ENCODE measurements around the gene FBXO46.
A peak's percentile ranks its signal among the peaks of the same experiment; 100 is the strongest.

Gene FBXO46, protein sequence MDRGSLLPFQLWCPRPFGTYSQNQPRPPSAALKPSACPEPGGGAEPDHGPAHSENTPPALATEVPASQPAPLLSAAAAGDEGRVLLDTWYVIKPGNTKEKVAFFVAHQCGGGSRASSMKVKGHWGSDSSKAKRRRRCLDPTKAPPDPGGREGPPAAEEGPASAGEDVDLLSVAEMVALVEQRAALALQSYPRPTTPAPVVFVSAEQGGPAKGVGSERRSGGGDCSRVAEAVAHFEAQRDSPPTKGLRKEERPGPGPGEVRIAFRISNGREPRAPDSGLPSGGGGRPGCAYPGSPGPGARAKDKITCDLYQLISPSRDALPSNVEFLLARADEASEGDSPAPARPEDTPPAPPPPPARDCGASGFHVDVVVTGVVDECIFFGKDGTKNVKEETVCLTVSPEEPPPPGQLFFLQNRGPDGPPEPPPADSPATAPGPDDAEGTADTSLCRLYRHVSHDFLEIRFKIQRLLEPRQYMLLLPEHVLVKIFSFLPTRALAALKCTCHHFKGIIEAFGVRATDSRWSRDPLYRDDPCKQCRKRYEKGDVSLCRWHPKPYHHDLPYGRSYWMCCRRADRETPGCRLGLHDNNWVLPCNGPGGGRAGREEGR

DNA sequence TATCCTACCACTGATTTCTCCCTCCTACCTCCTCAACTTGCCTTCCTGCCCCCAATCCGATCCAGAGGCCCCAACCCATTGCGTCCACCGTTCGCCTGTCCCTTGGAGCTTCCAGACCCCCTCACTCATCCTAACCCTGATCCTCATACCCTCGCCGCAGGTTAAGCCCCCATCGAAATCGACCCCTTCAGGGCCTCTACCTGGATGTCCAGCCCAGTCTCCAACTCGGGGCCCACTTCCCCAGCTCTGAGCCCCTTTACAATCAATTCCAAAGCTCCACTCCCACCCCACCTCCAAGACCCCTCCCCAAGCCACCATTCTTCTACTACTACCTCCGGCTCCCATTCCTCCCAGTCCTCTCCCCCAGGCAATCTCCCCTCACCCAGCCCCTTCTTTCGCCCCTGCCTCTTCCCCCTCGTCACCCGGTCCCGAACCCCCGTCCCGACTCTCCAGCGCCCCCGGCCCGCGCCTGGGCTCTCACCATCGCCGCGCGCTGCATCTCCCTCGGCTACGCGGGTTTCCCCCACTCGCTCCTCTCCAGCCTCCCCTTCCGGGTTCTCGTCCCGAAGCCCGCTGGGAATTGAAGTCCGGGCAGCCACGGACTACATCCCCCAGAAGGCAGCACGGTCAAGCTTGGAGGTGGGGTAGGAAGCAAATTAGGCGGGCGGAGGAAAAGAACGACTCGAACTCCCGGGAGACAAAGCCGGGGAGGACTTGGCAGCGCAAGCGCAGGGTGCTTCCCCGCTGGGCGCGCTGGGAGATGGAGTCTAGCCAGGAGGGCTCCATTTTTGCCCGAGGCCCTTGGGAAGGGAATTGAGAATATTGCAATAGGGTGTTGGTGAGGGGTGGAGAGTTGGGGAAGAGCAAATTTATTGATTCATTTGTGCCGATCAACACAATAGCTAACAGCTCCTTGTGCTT is at the start of gene FBXO46:
FBXO46 (minus strand) TSS at position 529 of the 921 bp plus-strand sequence. CDS start 17,401 bp downstream, outside the sequence.
- peak; percentile 88 to 91 for DNase-seq (ENCODE audit: low read depth in 2 of 2)

DNA sequence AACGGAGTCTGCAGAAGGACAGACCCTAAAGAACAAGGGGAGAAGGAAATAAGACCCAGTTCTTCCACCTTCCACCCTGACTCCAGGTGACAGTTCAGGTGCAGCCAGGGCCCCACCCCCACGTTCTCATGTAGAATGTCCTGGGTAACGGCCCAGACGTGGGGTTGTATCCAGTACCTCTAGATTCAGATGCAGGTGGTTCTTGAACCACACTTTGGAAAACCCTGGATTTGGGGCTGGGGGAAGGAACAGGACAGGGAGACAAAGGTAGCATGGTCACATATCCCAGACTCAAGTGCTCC is 49.4 kb upstream of the FBXO46 start:
- DNase-seq (ENCODE audit: low read depth in 2 of 2), result no peak

DNA sequence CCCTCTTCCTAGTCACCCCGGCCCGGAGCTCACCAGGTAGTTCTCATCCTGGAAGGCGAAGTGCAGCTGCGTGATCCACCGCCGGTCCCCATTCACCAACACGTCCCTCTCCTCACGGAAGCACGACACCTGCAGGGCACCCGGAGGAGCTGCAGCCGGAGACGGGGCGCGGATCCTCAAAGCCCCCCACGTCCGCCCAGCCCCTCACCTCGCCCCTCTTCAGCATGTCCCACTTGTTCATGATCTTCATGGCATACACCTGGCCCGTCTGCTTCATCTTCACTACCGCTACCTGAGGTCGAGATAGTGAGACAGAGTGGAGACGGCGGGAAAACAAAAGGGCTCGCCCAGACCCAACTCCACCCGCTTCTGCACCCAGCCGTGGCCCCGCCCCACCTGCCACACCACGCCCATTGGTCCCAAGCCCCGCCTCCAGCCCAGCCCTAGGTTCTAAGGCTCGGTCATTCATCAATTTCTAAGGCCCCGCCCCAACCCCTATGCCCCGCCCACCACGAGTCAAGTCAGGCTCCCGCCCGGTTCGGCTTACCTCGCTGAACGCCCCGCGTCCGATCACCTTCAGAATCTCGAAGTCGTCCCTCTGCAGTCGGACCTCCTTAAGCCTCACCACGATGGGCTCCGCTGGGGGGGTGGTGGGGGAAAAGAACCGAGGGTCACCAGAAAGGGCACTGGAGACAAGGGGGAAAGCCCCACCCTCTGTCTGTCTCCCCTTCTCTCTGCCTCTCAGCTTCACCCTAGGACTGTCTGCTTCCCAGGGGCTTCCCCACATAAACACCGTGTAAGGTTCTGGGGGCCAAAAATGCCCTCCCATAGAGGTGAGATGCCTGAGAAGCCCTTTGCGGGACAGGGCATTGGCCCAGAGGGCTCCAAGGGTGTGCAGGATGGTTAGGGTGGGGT is 48.8 kb upstream of the FBXO46 start:
- DNase-seq (ENCODE audit: low read depth in 2 of 2), result peak; percentile 86 to 97

DNA sequence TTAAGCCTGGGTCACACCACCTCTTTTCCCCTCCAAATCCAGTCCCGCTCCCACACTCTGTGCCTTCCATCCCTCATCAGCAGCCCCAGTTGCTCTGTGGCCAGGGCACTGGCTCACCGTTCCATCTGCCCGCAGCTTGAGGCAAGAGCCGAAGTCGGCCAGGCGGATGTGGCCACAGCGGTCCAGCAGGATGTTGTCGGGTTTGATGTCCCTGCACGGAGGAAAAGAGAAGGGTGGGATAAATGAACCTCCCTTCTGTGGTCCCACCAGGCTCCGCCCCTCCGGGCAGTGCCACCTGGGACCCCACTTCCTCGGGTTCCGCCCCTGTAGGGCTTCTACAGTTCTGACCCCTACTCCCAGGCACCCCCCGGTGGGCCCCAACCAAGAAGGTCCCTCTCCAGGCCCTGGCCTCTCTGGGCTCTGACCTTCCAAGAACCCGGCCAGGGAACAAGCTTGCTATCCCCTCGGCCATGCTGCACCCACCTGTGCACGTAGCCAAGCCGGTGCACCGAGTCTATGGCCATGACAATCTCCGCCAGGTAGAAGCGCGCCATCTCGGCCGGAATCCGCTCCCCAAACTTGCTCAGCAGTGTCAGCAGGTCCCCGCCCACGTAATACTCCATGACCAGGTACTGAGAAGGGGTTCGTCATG is 47.4 kb upstream of the FBXO46 start:
- no peak for DNase-seq (ENCODE audit: low read depth in 2 of 2)

DNA sequence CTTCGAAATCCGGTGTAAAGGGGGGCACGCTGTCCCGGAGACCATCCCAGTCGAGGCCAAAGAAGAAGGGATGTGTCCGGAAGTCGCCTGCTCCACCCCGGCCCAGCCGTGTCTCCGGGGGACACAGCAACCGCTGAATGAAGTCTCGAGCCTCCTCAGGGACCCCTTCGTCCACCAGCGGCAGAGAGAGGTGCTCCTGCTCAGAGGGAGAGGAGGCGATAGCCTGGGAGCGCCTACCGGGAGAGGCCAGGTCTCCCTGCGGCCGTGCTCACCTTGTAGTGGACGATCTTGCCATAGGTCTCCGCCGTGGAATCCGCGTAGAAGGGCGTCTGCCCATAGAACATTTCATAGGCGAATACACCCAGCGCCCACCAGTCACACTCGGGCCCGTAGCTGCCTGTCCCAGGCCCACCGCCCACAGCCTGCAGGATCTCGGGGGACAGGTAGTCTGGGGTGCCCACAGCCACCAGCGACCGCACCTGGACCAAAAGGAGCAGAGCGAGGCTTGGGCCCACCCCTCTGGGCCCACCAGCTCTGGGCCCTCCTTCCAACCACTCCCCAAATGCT is 46.8 kb upstream of the FBXO46 start:
- no peak for DNase-seq (ENCODE audit: low read depth in 2 of 2)

DNA sequence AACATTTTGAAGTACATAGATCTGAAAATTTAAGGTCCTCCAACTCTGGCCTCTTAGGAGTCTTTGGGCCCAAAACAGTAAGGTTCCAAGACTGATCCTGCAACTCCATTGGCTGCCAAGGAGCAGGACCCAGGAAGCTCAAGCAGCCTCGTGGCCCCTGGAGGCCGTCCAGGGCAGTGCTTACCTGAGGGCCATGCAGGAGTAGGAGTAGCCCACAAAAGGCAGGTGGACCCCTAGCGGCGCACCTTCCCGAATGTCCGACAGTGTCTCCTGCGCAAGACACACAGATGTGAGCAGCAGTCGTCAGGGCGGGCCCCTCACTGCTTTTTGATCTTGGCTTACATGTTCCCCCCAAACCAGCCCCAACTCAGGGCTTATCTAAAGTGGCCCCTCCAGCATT is 44.1 kb upstream of the FBXO46 start:
- no peak for DNase-seq (ENCODE audit: low read depth in 2 of 2)

DNA sequence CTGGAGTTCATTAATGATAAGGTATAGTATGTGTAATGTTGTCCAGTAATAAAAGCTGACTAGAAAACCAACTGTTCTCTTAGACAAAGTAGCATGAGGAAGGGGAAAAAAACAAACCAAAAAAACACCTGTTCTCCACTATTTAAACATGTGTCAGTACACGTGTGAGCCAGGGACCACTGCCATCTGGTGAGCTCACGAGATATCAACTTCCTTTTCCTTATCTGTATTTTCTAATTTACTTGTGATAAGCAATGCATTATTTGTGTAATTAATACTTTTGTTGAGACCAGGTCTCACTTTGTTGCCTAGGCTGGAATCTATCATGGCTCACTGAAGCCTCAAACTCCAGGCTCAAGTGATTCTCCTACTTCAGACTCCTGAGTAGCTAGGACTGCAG is 42.7 kb upstream of the FBXO46 start:
- no peak for DNase-seq (ENCODE audit: low read depth in 2 of 2)

DNA sequence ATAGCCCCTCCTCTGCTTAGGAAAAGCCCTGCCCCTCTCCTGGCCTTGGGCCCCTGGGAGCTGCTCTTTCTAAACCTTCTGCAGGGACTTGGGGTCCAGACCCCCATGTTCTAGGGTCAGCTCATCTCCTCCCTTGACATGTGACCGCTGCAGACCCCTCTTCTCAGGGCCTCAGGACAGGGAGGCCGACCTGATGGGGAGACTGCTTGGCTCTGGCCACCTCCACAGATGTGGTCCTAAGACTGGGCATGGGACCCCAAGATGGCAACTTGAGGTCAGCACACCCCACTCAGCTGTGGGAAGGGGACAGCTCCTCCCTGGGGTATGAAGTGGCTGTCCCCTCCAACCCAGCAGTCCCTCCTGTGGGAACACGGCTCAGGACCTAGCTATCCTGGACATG is 42.2 kb upstream of the FBXO46 start:
- no peak for DNase-seq (ENCODE audit: low read depth in 2 of 2)

DNA sequence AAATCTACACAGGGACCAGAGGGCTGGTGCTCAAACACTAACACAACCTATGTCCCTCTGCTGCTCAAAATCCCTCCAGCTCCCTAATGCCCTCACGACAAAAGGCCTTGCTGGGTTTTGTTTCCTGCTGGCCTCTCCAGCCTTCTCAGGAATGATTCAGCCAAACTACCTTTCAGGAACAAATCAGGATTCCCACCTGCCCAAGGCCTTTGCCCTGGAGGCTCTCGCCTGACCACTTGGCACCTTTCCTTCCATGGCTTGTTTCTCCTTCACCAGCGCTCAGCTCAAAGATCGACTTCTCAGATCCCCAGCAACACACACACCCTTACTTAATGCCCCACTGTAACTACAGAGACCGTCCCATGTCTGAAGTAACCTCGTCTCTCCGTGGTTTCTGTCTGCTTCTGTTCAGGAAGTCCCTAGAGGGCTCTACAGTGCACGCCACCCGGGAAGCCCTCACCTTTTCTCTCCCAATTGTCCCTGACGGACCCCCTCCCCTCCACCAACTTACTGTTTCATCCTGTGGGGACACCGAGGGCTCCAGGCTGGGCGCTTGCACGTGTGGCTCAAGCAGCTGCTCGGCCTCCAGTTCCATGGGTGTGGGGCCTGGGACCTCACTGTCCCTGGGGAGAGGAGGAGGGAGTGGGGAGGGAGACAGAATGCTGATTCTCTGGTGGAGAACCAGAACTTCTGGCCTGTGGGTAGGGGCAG is 41.6 kb upstream of the FBXO46 start:
- no peak for DNase-seq (ENCODE audit: low read depth in 2 of 2)

DNA sequence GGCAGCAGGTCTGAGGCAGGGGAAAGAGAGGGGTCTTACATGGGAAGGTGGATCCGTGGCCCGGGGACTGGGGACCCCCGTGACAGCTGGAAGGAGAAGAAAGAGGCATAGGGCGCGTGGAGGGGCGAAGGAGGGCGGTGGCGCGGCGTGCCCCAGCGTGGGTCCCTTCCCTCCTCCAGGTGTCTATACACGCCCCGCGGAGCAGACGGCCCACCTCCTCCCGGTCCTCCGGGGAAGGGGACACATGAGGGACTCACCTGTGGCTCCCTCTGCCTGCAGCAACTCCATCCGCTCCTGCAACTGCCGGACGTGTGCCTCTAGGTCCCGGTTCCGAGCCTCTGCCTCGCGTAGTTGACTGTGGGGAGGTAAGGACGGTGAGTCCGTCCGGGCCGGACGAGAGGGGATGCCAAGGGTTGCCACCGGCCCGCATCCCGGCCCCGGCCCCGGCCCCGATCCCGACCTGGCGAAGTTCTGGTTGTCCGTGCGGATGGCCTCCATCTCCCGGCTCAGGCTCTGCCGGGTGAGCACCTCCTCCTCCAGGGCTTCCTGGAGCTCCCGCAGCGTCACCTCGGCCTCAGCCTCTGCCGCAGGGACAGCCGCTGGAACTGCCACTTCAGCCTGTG is 40.7 kb upstream of the FBXO46 start:
- DNase-seq (ENCODE audit: low read depth in 2 of 2), result no peak

DNA sequence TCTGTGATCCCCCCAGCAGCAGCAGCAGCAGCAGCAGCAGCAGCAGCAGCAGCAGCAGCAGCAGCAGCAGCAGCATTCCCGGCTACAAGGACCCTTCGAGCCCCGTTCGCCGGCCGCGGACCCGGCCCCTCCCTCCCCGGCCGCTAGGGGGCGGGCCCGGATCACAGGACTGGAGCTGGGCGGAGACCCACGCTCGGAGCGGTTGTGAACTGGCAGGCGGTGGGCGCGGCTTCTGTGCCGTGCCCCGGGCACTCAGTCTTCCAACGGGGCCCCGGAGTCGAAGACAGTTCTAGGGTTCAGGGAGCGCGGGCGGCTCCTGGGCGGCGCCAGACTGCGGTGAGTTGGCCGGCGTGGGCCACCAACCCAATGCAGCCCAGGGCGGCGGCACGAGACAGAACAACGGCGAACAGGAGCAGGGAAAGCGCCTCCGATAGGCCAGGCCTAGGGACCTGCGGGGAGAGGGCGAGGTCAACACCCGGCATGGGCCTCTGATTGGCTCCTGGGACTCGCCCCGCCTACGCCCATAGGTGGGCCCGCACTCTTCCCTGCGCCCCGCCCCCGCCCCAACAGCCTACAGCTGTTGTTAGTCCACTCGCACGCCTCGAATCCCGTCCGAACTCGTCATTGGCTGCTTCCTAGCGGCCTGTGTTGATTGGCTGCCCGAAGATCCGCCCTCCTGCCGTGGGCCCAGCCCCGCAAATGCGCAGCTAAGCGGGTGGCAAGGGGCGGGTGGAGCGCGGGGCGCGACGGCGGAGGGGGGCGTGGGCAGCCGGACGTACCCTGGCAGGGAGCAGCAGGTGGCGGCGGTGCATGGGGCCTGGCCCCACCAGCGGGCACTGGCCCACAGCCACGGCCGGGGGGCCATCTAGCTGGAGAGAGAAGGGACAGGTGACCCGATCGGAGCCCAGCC is 39.8 kb upstream of the FBXO46 start:
- DNase-seq (ENCODE audit: low read depth in 2 of 2), result peak; percentile 81 to 82

DNA sequence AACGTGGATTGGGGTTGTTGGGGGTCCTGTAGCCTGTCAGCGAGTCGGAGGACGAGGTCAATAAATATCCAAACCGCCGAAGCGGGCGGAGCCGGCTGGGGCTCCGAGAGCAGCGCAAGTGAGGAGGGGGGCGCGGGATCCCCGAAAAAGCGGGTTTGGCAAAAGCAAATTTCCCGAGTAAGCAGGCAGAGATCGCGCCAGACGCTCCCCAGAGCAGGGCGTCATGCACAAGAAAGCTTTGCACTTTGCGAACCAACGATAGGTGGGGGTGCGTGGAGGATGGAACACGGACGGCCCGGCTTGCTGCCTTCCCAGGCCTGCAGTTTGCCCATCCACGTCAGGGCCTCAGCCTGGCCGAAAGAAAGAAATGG is 39.1 kb upstream of the FBXO46 start:
- no peak for DNase-seq (ENCODE audit: low read depth in 2 of 2)

DNA sequence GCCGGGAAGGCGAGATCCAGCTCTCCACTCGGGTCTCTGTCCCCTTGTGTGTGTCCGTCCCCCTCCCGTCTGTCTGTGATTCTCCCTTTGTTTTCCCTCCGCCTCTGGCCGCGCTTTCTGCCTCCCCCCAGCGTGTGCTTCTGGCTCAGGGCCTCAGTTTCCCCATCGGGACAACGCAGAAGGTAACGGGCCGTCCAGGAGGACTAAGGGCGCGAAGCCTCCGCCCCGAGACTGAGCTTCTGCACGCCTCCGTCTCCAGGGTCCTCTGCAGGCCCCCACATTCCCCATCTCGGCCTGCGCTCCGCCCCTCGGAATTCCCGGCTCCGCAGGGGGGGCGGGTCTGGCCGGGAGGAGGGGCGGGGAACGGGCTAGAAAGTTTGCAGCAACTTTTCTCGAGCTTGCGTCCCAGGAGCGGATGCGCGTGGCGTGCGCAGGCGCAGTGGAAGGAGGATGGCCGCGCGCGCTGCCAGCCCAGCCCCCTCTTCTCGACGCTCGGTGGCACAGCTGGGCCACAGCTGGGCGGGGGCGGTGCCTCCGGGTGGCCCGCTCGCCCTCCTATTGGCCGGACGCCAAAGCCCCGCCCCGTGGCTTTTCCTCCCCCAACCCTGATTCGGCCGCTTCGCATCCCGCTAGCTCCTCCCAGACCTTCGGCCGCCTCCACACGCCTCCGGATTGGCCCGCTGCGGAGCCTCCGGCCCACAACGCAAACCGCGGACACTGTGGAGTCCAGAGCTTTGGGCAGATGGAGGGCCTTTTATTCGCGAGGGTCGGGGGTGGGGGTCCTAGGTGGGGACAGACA is 38.5 kb upstream of the FBXO46 start, which contains the start of gene SIX5:
SIX5 (minus strand) TSS at position 269 of the 799 bp plus-strand sequence. CDS start 408 bp downstream, outside the sequence.
- peak; percentile 91 to 94 for DNase-seq (ENCODE audit: low read depth in 2 of 2)

DNA sequence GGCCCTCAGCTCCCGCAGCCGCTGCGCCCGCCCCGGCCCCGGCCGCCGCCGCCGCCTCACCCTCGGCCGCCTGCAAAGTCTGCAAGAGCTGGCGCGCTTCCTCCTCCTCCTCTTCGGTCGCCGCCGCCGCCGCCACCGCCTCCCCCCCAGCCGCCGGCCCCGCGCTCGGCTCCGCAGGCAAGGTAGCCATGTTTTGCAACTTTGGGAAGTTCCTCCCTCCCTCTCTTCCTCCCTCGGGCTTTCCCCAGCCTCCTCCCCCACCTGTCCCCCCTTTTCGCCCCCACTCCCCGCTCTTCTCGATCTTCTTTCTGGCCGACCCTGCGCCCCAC is 37.9 kb upstream of the FBXO46 start:
- no peak for DNase-seq (ENCODE audit: low read depth in 2 of 2)

DNA sequence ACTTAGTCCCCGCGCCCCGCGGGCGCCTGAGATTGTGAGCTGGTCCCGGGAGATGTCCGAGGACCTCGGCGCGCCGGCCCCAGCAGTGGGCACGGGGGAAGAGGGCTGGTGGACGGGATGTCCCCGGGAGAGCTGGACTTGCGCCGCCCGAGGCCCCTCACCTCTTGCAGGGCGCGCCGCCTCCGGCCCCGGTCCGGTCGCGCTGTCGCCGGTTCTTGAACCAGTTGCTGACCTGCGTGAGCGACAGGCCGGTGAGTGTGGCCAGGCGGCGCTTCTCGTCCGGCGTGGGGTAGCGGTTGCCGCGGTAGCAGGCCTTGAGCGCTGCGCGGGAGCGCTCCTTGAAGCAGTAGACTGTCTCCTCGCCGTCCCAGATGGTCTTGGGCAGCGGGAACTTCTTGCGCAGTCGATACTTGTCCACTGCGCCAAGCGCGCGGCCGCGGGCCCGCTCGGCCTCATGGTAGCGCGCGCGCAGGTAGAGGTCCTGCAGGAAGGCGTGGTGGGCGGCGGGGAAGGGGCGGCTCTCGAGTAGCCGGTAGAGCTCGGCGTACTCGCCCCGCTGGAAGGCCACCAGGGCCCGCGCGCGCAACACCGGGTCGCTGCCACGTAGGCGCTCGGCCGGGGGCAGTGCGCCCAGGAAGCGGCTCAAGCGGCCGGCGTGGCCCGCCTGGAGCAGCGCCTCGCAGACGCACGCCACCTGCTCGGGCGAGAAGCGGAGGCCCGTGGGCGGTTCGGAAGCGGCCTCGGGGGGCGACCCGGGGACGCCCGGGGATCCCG is 37.4 kb upstream of the FBXO46 start:
- no peak for DNase-seq (ENCODE audit: low read depth in 2 of 2)

DNA sequence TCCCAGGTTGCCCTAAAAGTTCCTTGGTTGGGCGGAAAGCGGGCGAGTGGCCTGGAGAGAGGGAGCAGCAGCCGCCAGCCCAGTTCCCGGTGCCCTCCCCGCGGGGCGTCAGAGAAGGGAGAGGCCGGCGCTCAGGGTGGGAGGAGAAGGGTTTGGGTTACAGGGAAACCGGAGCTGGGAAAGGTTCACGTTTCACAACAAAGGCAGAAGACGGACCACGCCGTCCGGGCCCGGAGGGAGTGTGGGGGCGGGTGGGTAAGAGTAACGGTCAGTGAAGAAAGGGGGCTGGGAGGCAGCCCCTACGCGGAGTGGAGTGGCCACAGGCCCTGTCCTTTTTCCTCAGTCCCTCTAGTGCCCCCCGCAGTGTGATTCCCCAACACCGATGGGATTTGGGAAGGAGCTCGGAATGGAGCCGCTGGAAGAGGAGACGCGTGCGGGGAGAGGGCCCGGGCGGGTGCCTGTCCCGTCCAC is 36.7 kb upstream of the FBXO46 start:
- DNase-seq (ENCODE audit: low read depth in 2 of 2), result no peak

DNA sequence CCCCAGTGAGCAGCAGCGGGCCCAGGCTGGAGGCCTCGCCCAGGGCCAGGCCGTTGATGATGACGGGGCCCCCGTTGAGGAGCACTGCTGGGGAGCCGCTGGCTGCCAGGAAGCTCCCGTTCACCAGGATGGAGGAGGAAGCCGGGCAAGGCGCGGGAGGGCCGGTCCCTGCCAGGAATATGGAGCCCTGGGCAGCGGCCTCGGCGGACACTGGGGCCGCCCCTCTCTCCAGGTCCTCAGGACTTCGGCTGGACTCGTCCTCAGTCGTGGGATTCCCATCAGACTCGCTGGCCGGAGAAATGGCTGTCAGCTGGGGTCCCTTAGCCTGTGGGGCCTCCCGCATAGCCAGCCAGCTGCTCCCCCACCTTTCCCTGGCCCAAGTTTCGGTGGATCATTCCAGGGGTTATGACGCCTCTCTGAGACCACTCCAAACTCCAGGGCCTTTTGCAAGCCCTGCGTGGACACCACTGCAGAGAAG is 36.2 kb upstream of the FBXO46 start:
- DNase-seq (ENCODE audit: low read depth in 2 of 2), result no peak
